HG03460 (cell line): Measurements from ENCODE around the gene AHRR.
"Not testable (repeated sequence)": the region's sequence is repeated elsewhere in the genome, so short reads cannot be mapped to it uniquely, and the experiment has no call there.

Experiments
- ATAC-seq: cut with Tn5 transposase; IDR thresholded peaks from one replicate; pipeline ENCODE4 v1.9.1; 2021; ENCODE audit not compliant: unreplicated experiment

Gene AHRR

GRCh38 chr5:483011-483410, 161.5 kb downstream of the AHRR start:
- no peak for ATAC-seq

- no peak for ATAC-seq
Observed at GRCh38 chr5:483434-484140, 162.1 kb downstream of the AHRR start.

GRCh38 chr5:484556-484955, 163.0 kb downstream of the AHRR start:
- ATAC-seq = no peak

- no peak for ATAC-seq
Observed at GRCh38 chr5:485113-485945, 163.8 kb downstream of the AHRR start.

- no peak for ATAC-seq
Observed at GRCh38 chr5:485946-486491, 164.5 kb downstream of the AHRR start.

GRCh38 chr5:486597-486996, 165.1 kb downstream of the AHRR start:
- not testable (repeated sequence) for ATAC-seq
